ENCODE results near the gene C1orf167.

Gene C1orf167

DNA sequence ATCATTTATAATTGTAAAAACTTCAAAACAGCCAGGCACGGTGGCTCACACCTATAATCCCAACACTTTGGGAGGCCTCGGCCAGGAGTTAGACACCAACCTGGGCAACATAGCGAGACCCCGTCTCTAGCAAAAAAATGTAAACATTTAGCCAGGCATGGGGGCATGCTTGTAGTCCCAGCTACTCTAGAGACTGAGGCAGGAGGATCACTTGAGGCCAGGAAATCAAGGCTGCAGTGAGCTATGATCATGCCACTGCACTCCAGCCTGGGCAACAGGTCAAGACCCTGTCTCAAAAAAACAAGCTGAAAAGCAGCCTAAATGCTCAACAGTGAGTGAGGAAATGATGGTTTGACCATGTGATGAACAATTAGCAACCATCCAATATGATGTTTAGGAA, 7.3 kb downstream of the C1orf167 start:
- H3K4me3 ChIP-seq (replicated peaks; ENCODE audit: low read depth, low read length): no peak overlapping the region
- TF ChIP-seq, protein P1, sequence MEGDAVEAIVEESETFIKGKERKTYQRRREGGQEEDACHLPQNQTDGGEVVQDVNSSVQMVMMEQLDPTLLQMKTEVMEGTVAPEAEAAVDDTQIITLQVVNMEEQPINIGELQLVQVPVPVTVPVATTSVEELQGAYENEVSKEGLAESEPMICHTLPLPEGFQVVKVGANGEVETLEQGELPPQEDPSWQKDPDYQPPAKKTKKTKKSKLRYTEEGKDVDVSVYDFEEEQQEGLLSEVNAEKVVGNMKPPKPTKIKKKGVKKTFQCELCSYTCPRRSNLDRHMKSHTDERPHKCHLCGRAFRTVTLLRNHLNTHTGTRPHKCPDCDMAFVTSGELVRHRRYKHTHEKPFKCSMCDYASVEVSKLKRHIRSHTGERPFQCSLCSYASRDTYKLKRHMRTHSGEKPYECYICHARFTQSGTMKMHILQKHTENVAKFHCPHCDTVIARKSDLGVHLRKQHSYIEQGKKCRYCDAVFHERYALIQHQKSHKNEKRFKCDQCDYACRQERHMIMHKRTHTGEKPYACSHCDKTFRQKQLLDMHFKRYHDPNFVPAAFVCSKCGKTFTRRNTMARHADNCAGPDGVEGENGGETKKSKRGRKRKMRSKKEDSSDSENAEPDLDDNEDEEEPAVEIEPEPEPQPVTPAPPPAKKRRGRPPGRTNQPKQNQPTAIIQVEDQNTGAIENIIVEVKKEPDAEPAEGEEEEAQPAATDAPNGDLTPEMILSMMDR (IDR thresholded peaks at IDR 0.05; ENCODE audit: low read depth, low read length, missing control alignments): no peak
- DNase-seq (ENCODE audit: extremely low read depth, low read depth): no peak

DNA sequence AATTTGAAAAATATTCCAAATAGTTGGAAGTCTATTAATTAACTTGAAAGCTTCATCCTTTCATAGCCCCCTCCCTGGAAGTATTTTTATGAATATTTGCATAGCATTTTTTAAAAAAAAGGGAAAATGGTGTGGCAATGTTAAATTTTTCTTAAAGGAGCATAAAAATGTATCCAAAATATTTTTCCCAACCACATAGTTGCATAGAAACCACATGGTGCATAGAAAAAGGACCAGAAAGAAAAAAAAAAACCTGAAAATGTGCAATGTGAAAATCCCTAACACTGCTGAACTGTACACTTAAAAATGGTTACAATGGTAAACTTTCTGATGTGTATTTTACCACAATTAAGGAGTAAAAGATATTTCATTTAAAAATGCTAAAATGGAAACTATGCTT, 8.0 kb downstream of the C1orf167 start:
- TF ChIP-seq, protein P1 (IDR thresholded peaks at IDR 0.05; ENCODE audit: low read depth, low read length, missing control alignments): no peak
- no peak overlapping the region for H3K4me3 ChIP-seq (replicated peaks; ENCODE audit: low read depth, low read length)
- no peak for DNase-seq (ENCODE audit: extremely low read depth, low read depth)

DNA sequence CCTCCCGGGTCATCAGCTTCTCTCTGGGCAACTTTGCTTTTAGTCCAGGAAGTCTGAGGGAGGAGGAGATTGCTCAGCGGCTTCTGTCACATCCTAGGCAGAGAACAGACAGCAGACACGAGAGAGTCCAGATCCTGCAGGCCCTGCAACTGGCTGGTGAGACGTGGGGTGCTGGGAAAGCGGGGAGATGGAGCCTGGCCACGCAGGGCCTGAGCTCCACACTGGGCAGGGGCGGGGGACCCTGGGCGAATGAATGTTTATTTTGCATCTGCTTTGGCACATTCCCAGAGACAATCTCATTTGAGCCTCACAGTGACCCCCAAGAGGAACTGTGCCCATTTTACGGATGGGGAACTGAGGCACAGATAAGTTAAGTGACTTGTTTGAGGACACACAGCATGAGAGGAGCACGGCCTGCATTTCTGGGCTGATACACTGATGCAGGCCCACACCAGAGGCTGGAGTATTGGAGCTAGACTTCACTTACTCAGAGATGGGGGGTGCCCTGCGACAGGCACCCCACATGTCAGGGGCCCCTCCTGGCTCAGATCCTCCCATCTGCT, 9.6 kb downstream of the C1orf167 start:
- DNase-seq (ENCODE audit: extremely low read depth, low read depth): no peak
- TF ChIP-seq, protein P1 (IDR thresholded peaks at IDR 0.05; ENCODE audit: low read depth, low read length, missing control alignments): no peak
- H3K4me3 ChIP-seq (replicated peaks; ENCODE audit: low read depth, low read length): no peak overlapping the region

DNA sequence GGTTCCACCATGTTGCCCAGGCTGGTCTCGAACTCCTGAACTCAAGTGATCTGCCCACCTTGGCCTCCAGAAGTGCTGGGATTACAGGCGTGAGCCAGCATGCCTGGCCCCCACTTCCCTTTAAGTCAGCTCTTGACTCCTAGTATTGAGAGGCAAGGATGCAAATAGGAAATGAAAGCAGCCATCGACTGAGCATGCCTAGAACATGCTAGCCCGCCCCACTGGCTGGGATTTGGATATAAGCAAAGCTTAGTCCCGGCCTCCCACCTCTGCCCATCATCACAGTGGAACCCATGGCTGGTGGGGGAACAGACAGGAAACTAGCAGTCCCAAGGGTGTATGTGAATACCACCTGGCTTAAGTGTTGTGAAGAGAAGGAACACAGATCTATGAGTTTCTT, 10.5 kb downstream of the C1orf167 start:
- TF ChIP-seq, protein P1 (IDR thresholded peaks at IDR 0.05; ENCODE audit: low read depth, low read length, missing control alignments): no peak
- no peak overlapping the region for H3K4me3 ChIP-seq (replicated peaks; ENCODE audit: low read depth, low read length)
- DNase-seq (ENCODE audit: extremely low read depth, low read depth): no peak

DNA sequence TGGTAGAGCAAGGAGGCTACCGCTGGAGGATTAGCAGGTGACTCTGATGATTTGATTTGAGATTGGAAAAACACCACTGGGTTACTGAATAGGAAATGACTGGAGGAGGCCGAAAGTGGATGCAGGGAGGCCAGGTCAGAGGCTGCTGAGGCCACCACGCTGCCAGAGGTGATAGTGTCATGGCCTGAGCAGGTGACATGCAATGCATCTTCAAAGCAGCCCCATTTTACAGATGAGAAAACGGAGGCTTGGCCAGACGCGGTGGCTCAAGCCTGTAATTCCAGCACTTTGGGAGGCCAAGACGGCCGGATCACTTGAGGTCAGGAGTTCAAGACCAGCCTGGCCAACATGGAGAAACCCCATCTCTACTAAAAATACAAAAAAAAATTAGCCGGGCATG, 12.8 kb downstream of the C1orf167 start:
- no peak for DNase-seq (ENCODE audit: extremely low read depth, low read depth)
- TF ChIP-seq, protein P1 (IDR thresholded peaks at IDR 0.05; ENCODE audit: low read depth, low read length, missing control alignments): no peak
- no peak overlapping the region for H3K4me3 ChIP-seq (replicated peaks; ENCODE audit: low read depth, low read length)

DNA sequence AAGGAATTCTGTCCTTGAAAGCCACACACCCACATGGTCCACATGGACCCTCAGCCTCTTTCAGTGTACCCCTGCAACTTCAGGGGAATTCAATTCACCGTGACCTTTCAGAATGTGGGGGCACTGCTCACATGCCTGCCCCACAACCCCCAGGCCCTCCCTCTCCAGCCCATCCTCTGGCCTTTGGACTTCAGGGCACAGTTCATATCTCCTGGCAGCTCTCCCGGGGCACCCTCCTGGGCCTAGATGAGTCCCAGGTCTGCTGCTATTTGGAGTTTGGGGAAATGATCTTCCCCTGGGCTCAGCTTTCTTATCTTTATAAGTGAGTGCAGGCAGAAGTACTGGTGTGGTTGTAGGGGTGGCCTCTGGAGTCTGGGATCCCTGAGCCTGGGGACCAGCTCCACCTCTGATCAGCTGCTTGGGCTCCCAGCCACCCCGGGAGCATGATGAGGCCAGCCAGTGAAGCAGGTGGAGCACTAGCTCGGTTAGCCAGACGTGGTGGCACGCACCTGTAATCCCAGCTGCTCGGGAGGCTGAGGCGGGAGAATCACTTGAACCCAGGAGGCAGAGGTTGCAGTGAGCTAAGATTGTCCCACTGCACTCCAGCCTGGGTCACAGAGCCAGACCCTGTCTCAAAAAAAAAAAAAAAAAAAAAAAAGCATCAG, 15.8 kb downstream of the C1orf167 start:
- H3K4me3 ChIP-seq (replicated peaks; ENCODE audit: low read depth, low read length): no peak overlapping the region
- DNase-seq (ENCODE audit: extremely low read depth, low read depth): no peak

More for the DNA sequence above, 15.8 kb downstream of the C1orf167 start:
- TF ChIP-seq, protein P1 (IDR thresholded peaks at IDR 0.05; ENCODE audit: low read depth, low read length, missing control alignments): no peak
